Measurements from ENCODE around the gene RNF103.

GRCh38 chr2:86556508-86556907 is 67.2 kb downstream of the RNF103 start:
- TF ChIP-seq CTCF (IDR thresholded peaks at IDR 0.05; ENCODE audit: low read depth, low read length), result no peak
- TF ChIP-seq MYC (IDR thresholded peaks at IDR 0.05; ENCODE audit: low read depth, low read length), result no peak
